HG03354 (cell line): ENCODE data around the gene TMEM259.

Source experiments
- ATAC-seq: cut with Tn5 transposase; IDR thresholded peaks from one replicate; pipeline ENCODE4 v1.9.1; 2021; ENCODE audit warnings: mild to moderate bottlenecking; ENCODE audit not compliant: unreplicated experiment, poor library complexity, severe bottlenecking

The TMEM259 gene

GRCh38 chr19:1018932-1019615 lies 1.8 kb downstream of the TMEM259 start:
- ATAC-seq = no peak

DNA sequence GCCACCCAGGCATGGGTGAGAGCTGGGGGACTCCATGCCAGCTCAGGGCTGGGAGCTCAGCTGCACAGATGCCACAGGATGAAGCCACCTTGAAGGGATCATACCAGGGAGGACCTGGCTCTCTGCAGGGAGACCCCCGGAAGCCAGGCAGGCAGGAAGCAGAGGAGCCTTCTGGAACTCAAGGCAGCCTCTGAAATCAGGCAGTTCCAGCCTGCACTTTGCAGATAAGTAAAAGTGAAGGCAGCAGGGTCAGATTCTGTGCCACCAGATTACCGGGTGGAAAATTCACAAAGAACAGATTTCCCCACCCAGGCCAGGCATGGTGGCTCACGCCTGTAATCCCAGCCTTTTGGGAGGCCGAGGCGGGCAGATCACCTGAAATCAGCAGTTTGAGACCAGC lies 2.5 kb downstream of the TMEM259 start:
- no peak for ATAC-seq

GRCh38 chr19:1017906-1018305 lies 3.0 kb downstream of the TMEM259 start:
- no peak for ATAC-seq

DNA sequence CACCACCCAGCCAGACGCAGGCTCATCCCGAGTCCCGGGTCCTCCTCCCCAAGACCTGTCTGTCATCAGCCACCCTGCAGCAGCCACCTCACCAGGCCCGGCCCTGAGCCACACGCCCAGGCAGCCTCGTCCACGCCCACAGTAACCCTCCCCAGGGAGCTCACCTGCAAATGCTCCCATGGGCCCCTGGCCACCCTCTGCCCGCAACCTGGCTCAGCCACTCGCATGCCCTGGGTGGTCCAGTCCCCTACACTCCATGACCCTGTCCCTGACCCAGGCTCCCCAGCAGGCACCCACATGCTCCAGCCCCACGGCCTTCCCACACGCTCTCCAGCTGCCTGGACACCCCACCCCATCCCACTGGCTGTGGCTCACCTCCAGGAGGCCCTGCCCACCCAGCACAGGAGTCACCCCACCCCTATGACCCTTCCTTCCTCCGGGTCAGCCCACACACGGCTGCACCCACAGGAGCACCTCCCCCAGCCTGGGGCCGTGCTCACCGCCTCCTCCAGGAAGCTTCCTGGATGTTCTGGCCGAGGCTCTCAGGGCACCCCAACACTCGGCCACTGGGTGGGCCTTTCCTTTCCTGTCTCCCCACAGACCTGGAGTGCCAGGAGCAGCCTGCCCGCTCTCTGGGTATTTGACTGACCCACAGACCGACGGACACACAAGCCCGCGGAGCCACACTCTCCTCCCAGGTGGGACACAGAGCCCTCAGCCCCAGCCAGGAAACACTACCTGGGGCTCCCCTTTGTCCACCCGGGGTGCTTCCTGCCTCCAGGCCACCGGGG lies 3.6 kb downstream of the TMEM259 start:
- ATAC-seq = no peak

- ATAC-seq = no peak
Measured at GRCh38 chr19:1016647-1017114, 4.2 kb downstream of the TMEM259 start.

DNA sequence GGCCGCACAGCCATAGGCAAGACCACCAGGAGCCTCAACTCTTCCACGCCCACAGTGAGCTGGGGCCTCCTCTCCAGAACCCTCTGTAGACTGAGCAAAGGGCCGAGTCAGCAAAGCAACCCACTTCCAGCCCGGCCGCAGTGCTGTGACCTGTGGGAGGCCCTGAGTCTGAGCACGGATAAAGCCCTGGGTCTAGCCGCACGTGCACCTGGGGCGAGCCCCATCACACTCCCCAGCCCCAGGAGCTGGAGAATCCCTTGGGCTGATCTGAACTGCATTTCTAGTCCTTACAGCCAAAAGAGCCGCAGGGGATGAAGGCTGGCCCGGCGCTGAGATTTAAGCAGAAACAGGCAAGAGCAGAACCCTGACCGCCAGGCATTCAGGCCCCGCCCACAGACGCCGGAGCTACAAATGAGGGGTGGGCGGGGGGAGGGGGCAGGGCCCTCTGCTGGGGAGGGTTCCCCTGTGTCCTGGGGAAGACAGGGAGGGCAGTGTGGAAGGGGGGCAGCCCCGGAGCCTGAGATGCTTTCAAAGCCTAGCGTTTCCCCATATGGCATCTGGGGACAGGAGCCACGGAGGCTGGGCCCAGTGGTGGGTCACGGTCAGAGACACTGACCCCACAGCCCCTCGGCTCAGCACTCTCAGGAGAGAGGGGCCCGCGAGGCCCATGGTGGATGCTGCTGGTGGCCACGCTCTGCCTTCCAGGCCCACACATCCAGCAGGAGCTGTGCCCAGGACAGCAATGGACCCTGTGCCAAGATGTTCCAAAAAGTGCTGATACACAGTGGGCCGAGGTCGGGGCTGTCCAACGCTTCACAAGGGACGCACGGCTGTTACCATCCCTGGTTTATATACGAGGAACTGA lies 4.9 kb downstream of the TMEM259 start:
- no peak for ATAC-seq

DNA sequence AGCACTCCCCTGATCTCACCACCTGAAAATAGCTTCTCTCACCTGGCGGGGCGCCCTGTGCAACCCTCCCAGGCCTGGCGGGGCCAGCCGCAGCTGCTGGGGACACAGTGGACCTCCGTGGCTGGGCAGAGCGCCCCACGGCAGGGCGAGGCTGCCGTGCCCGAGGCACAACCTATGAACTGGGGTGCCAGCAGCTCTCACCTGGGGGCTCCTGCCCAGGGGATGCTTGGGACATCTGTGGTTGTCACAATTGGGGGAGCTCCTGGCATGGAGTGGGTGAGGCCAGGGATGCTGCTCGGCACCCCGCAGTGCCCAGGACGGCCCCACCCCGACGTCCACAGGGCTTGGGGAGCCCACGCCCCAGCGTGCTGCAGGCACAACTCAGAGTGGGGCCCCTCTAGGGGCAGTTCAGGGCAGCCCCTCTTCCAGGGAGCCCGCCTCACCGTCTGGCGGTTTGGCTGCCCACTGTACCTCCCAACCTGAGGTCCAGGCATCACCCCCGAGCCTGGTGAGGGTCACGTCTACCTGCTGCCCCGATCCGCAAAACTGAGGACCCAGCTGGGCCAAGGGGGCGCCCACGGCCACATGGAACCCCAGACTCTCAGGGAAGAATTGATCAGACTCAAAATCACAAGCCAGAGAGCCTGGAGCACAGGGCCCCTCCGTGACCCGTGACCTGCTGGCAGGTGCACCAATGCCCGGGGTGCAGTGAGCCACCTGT lies 5.7 kb downstream of the TMEM259 start:
- no peak for ATAC-seq

DNA sequence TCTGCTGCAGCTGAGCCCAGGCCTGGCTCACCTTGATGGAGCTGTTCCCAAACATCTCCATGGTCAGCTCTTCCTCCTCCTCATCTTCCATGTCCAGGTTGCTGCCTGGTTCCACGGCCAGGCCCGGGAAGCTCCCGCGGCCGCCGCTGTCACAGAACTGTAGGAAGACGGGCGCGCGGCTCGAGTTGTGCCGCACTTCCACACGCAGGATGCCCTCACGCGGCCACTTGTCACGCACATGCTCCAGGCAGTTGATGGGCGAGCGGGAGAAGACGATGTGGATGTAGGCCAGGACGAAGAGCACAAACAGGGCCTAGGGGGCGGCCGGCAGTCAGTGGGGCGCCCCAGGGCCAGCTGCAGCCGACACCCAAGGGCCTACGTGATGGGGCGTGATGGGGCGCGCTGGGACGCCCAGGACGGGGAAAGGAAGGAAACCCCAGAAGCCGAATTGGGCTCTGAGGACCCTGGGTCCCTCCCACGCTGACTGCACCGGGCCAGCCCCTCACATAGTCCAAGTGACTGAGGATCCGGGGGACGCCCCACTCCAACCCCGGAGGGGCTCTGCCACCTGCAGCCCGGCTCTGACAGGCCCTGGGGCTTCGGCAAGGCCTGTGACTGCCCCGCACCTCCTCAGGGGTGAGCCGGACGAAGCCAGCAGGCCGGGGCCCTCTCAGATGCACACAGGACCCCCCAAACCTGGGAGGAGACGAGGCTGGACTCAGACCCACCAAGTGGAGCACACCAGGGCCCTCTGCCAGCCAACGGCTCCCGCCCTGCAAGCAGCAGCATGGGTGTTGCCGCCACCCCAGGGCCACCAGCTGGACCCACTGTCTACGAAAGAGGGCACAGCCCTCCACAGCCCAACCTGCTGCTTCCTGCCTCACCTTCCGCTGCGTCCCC lies 6.5 kb downstream of the TMEM259 start:
- ATAC-seq = no peak

DNA sequence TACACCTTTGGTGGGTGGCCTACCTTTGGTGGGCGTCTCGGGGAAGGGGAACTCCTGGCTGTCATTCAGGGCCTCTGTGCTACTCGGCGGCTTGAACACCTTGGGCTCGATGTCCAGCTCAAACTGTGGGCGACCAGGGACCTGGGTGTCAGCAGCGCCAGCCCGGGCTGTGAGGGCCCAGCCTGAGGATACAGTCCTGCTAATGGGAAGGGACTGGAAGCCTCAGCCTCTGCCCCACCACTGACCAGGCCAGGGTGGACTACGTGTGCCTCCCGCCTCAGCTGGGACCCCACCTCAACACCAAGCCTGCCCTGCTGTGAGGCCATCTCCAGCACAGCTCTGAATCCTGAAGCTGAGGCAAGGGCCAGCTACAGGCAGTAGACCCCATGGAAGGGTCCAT lies 7.7 kb downstream of the TMEM259 start:
- ATAC-seq = no peak

GRCh38 chr19:1012334-1012733 lies 8.6 kb downstream of the TMEM259 start:
- no peak for ATAC-seq

DNA sequence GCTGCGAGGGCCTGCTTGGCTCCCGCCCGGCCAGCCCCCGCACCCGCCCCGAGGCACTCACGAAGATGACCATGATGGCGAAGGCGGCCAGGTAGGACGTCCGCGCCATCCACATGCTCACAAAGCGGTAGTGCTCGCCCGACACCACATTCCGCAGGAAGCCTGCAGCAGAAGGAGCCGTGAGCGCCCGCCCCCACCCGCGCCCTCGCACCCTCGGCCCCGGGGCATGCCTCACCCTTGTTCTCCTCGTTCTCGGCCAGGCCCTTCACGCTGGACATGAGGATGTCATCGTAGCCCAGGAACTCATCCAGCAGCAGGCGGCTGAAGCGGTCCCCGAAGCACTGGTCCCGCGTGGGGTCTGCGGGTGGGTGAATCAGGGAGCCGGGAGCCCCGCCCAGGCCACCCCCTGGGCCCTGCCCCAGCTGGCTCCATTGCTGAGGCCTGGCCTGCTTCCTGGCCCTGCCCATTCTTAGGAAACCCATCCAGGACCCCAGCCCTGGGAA lies 9.0 kb downstream of the TMEM259 start:
- ATAC-seq = no peak

DNA sequence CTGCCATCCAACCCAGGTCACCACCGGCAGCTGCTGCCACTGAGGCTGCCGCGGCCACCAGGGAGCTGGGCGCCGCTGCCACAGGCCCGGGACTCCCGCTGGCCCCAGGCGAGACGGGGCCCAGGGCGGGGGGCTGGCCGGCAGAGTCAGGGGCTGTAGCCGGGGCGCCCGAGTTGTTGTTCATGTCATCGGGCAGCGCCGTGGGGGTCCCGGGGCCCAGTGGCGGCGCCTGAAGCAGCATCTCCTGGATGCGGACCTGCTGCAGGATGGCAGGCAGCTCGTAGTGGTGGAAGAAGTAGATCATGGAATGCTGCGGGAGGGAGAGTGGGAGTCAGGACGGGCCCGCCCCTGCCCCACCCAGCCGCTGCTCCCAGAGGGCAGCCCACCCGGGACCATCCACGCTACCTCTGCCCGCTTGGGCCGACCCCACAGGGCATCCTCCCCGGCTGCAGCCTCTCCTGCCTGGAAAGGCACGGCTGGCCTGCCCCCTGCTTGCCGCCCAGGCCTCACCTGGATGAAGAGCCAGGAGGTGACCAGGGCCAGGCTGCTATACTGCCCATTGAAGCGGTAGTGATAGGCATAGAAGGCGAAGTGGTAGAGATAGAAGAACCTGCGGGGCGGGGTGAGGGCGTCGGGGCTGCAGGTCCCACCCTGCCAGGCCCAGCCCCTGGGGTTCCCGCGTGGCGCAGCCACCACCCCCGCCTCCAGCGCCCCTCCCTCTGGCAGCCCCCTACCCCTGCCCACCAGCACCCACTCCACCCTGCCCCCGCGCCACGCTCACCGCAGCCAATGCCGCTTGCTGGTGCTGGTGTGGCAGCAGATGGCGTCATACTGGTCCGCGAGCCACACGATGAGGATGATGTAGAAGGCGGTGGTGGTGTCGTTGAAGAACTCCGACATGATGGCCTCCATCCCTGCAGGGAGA lies 10.1 kb downstream of the TMEM259 start:
- ATAC-seq = no peak

DNA sequence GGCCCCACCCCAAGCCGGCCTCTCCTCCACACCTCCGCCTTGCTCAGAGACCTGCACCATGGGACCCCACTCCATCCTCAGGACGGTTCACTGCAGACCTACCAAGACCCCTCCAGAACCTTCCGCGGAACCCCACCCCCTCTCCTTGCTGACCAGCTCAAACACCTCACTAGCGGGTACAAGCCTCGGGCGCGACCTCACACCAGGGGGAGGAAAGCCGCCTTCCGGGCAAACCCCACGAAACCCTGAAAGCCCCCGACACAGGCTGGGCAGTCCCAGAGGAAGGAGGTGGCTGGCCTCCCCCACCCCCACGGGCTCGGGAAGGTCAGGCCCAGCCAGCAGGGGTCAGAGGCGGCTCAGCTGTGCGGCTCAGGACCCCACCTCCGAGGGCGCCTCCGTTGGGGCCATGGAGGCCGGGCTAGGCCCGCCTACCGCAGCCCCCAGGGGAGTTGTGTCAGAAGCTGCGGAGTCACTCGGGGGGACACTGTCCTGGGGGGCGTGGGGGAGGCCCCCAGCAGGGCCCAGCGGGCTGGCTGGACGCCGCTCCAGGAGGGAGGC lies 10.9 kb downstream of the TMEM259 start:
- ATAC-seq = no peak

GRCh38 chr19:1009041-1009980 lies 11.6 kb downstream of the TMEM259 start:
- ATAC-seq = no peak

GRCh38 chr19:1008268-1009040 lies 12.5 kb downstream of the TMEM259 start:
- ATAC-seq = no peak
